Parathyroid adenoma (tissue), 2 donors: ENCODE results near the gene SCAI.
"Not testable (repeated sequence)": the region's sequence is repeated elsewhere in the genome, so short reads cannot be mapped to it uniquely, and the experiment has no call there.

Source experiments
- H2AFZ ChIP-seq: fragments of 300-600 bp; sonication (generic); one replicate; pipeline ENCODE4 v1.7.0; 2017; ENCODE audit warnings: antibody characterized with exemption, mild to moderate bottlenecking
- H3K27ac ChIP-seq: fragments of 300-600 bp; sonication (generic); one replicate; pipeline ENCODE4 v1.7.0; 2017
- H3K27me3 ChIP-seq: fragments of 300-600 bp; sonication (generic); one replicate; pipeline ENCODE4 v1.7.0; 2017; ENCODE audit warnings: low read length; ENCODE audit not compliant: control insufficient read depth, insufficient read depth
- H3K36me3 ChIP-seq: fragments of 300-600 bp; sonication (generic); one replicate; pipeline ENCODE4 v1.7.0; 2017; ENCODE audit warnings: low read length; ENCODE audit not compliant: control insufficient read depth, insufficient read depth
- H3K4me1 ChIP-seq: fragments of 300-600 bp; sonication (generic); one replicate; pipeline ENCODE4 v1.7.0; 2017; ENCODE audit warnings: control low read depth
- H3K4me2 ChIP-seq: fragments of 300-600 bp; sonication (generic); one replicate; pipeline ENCODE4 v1.7.0; 2017; ENCODE audit warnings: low read length
- H3K4me3 ChIP-seq: fragments of 300-600 bp; sonication (generic); one replicate; pipeline ENCODE4 v1.7.0; 2017; ENCODE audit warnings: low read depth, low read length
- H3K79me2 ChIP-seq: fragments of 300-600 bp; sonication (generic); one replicate; pipeline ENCODE4 v1.7.0; 2017; ENCODE audit warnings: control low read depth
- H3K9ac ChIP-seq: fragments of 300-600 bp; sonication (generic); one replicate; pipeline ENCODE4 v1.7.0; 2017; ENCODE audit warnings: mild to moderate bottlenecking
- H3K9me3 ChIP-seq: fragments of 300-600 bp; sonication (generic); one replicate; pipeline ENCODE4 v1.7.0; 2017; ENCODE audit warnings: low read length; ENCODE audit not compliant: control insufficient read depth
- TF ChIP-seq, protein P1 (sequence below): fragments of 300-600 bp; sonication (generic); IDR thresholded peaks from one replicate; pipeline ENCODE4 v1.7.0; 2017; ENCODE audit warnings: antibody characterized with exemption, mild to moderate bottlenecking
- donor health status: primary hyperparathyroidism.

Gene SCAI

DNA sequence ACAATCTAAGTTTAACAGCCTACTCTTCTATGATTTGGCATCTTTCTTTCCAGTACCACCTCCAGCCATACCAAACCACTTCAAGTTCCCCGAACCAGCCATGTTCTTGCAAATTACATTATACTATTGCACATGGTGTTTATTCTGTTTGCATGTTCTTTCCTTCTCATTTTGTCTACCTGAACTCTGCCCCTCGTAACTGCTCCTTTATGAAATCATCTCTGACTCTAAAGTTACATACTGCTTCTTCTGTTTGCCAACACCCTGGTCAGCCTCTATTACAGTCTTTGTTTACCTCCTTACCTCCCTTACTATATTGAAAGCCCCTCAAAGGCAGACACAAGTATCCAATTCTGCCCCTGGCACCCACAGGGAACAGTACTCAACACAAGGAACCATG, 40.2 kb upstream of the SCAI start:
- Histone ChIP-seq H3K36me3 (no peaks in the 10 kb centered on the region), H3K9ac (no peak overlapping the region), H3K4me1 (no peaks in the 10 kb centered on the region), H3K27me3 (no peaks in the 10 kb centered on the region), H3K79me2 (peaks cover 28% of the 10 kb centered on the region), H3K4me2 (no peak overlapping the region), H3K27ac (no peak overlapping the region), H3K4me3 (no peak overlapping the region), H2AFZ (no peak overlapping the region), H3K9me3 (no peaks in the 10 kb centered on the region)
- TF ChIP-seq, protein P1, sequence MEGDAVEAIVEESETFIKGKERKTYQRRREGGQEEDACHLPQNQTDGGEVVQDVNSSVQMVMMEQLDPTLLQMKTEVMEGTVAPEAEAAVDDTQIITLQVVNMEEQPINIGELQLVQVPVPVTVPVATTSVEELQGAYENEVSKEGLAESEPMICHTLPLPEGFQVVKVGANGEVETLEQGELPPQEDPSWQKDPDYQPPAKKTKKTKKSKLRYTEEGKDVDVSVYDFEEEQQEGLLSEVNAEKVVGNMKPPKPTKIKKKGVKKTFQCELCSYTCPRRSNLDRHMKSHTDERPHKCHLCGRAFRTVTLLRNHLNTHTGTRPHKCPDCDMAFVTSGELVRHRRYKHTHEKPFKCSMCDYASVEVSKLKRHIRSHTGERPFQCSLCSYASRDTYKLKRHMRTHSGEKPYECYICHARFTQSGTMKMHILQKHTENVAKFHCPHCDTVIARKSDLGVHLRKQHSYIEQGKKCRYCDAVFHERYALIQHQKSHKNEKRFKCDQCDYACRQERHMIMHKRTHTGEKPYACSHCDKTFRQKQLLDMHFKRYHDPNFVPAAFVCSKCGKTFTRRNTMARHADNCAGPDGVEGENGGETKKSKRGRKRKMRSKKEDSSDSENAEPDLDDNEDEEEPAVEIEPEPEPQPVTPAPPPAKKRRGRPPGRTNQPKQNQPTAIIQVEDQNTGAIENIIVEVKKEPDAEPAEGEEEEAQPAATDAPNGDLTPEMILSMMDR = no peak

GRCh38 chr9:125183054-125183453, 39.7 kb upstream of the SCAI start:
- H3K79me2 ChIP-seq = peaks cover 28% of the 10 kb centered on the region
- no peaks in the 10 kb centered on the region for H3K4me1 ChIP-seq
- H3K27ac ChIP-seq = no peak overlapping the region
- no peaks in the 10 kb centered on the region for H3K27me3 ChIP-seq
- no peak overlapping the region for H3K9ac ChIP-seq
- no peaks in the 10 kb centered on the region for H3K36me3 ChIP-seq
- H2AFZ ChIP-seq = no peak overlapping the region
- no peak overlapping the region for H3K4me2 ChIP-seq
- no peaks in the 10 kb centered on the region for H3K9me3 ChIP-seq
- H3K4me3 ChIP-seq = no peak overlapping the region
- TF ChIP-seq, protein P1 = no peak

- H3K9me3 ChIP-seq, H3K9ac ChIP-seq, H2AFZ ChIP-seq, H3K27ac ChIP-seq, H3K27me3 ChIP-seq, H3K4me3 ChIP-seq, H3K4me2 ChIP-seq, H3K4me1 ChIP-seq, H3K36me3 ChIP-seq: not testable (repeated sequence)
- peaks cover 30% of the 10 kb centered on the region for H3K79me2 ChIP-seq
These were observed 38.4 kb upstream of the SCAI start for GRCh38 chr9:125181756-125182155.

DNA sequence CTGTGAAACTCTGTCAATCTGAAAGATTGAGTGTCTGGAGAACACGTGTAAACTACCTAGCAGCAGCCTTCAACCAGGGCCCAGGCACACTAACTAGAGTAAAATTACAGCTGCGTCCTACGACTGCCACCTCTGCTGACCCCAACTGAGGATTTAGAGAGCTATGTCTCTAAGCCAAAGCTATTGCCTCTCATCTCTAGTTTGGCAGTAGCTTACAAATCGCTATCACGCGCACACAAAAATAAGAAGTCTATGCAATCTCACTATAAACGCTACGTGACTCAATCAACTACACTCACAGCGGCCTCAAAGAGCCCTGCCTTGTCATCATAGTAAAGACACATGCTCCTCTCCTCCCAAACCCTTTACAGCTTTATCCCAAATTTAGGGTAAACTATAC, 37.5 kb upstream of the SCAI start:
- no peak overlapping the region for H2AFZ ChIP-seq
- H3K4me2 ChIP-seq = no peak overlapping the region
- H3K27me3 ChIP-seq = no peaks in the 10 kb centered on the region
- TF ChIP-seq, protein P1 = no peak
- no peaks in the 10 kb centered on the region for H3K4me1 ChIP-seq
- no peaks in the 10 kb centered on the region for H3K36me3 ChIP-seq
- peaks cover 39% of the 10 kb centered on the region for H3K79me2 ChIP-seq
- H3K9me3 ChIP-seq = no peaks in the 10 kb centered on the region
- H3K4me3 ChIP-seq = no peak overlapping the region
- H3K27ac ChIP-seq = no peak overlapping the region
- no peak overlapping the region for H3K9ac ChIP-seq

DNA sequence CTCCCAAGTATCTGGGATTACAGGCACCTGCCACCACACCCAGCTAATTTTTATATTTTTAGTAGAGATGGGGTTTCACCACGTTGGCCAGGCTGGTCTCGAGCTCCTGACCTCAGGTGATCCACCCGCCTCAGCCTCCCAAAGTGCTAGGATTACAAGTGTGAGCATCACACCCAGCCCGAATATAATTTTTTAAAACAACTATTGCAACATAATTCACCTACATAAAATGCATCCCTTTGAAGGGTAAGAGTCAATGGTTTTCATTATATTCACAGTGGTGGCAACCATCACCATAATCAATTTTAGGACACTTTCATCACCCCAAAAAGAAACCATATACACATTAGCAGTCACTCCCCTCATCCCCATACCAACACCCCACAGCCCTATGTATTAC, 36.4 kb upstream of the SCAI start:
- not testable (repeated sequence) for H3K4me2 ChIP-seq, H3K27ac ChIP-seq, H3K9me3 ChIP-seq, H3K27me3 ChIP-seq, H3K4me1 ChIP-seq, H3K4me3 ChIP-seq, H3K36me3 ChIP-seq, H3K9ac ChIP-seq, H2AFZ ChIP-seq
- peaks cover 38% of the 10 kb centered on the region for H3K79me2 ChIP-seq

GRCh38 chr9:125177888-125178287, 34.6 kb upstream of the SCAI start:
- peaks cover 40% of the 10 kb centered on the region for H3K79me2 ChIP-seq
- no peak overlapping the region for H3K9ac ChIP-seq
- no peaks in the 10 kb centered on the region for H3K27me3 ChIP-seq
- no peak overlapping the region for H3K4me3 ChIP-seq
- H3K4me1 ChIP-seq = no peaks in the 10 kb centered on the region
- H2AFZ ChIP-seq = no peak overlapping the region
- H3K9me3 ChIP-seq = no peaks in the 10 kb centered on the region
- no peak overlapping the region for H3K27ac ChIP-seq
- H3K36me3 ChIP-seq = no peaks in the 10 kb centered on the region
- TF ChIP-seq, protein P1 = no peak
- no peak overlapping the region for H3K4me2 ChIP-seq
